Activated T-cell treated with anti-CD3 and anti-CD28 coated beads, Interleukin-2, amount 50 U/mL, for 24 hours (primary cell): ENCODE measurements around the gene PPY.
A peak's percentile ranks its signal among the peaks of the same experiment; 100 is the strongest.

ENCODE experiments used
- DNase-seq: peaks from one replicate; pipeline ENCODE4 v3.0.0-alpha.2; 2020
- H3K27ac Mint-ChIP-seq: 2 replicates; pipeline ENCODE4 v1.8.0; 2020; ENCODE audit warnings: mild to moderate bottlenecking, mixed read lengths
- H3K27me3 Mint-ChIP-seq: 2 replicates; pipeline ENCODE4 v1.8.0; 2020; ENCODE audit warnings: mixed read lengths
- H3K36me3 Mint-ChIP-seq: 2 replicates; pipeline ENCODE4 v1.8.0; 2020; ENCODE audit warnings: low read depth, mixed read lengths
- H3K4me1 Mint-ChIP-seq: 2 replicates; pipeline ENCODE4 v1.8.0; 2020; ENCODE audit warnings: low read depth, mixed read lengths
- H3K4me3 Mint-ChIP-seq: 2 replicates; pipeline ENCODE4 v1.8.0; 2020; ENCODE audit warnings: mild to moderate bottlenecking, moderate library complexity, mixed read lengths
- H3K9me3 Mint-ChIP-seq: 2 replicates; pipeline ENCODE4 v1.8.0; 2020; ENCODE audit warnings: mixed read lengths

The PPY gene

GRCh38 chr17:43911904-43912303 lies 30.4 kb downstream of the PPY start:
- Mint-ChIP-seq H3K4me3 (no peak overlapping the region), H3K27ac (no peak overlapping the region), H3K36me3 (no peaks in the 10 kb centered on the region), H3K9me3 (no peaks in the 10 kb centered on the region), H3K27me3 (peaks cover 5% of the 10 kb centered on the region), H3K4me1 (peaks cover 18% of the 10 kb centered on the region)
- no peak for DNase-seq

GRCh38 chr17:43909537-43910231 lies 32.6 kb downstream of the PPY start:
- DNase-seq = no peak
- Mint-ChIP-seq H3K4me3 (no peak overlapping the region), H3K36me3 (no peaks in the 10 kb centered on the region), H3K9me3 (no peaks in the 10 kb centered on the region), H3K27me3 (peaks cover 18% of the 10 kb centered on the region), H3K4me1 (peaks cover 20% of the 10 kb centered on the region), H3K27ac (no peak overlapping the region)

GRCh38 chr17:43907998-43908721 lies 34.1 kb downstream of the PPY start:
- Mint-ChIP-seq H3K27ac (no peak overlapping the region), H3K36me3 (no peaks in the 10 kb centered on the region), H3K4me1 (peaks cover 20% of the 10 kb centered on the region), H3K27me3 (peaks cover 28% of the 10 kb centered on the region), H3K4me3 (peak overlapping the region; percentile 66), H3K9me3 (no peaks in the 10 kb centered on the region)
- DNase-seq = peak; percentile 71

- Mint-ChIP-seq H3K4me1 (peaks cover 20% of the 10 kb centered on the region), H3K27me3 (peaks cover 28% of the 10 kb centered on the region), H3K27ac (no peak within 1 kb of the TSS), H3K9me3 (no peaks in the 10 kb centered on the region), H3K36me3 (no peaks in the 10 kb centered on the region), H3K4me3 (peak within 1 kb of the TSS; percentile 66)
- DNase-seq = peak; percentile 76
Observed at GRCh38 chr17:43907425-43907981, 34.8 kb downstream of the PPY start, which contains the start of gene MPP2. Gene MPP2 (minus strand): TSS chr17:43907536. CDS start chr17:43904460, 3,076 bp downstream.

- DNase-seq = no peak
- H3K27ac Mint-ChIP-seq = no peak overlapping the region
- no peaks in the 10 kb centered on the region for H3K9me3 Mint-ChIP-seq
- peaks cover 28% of the 10 kb centered on the region for H3K27me3 Mint-ChIP-seq
- H3K36me3 Mint-ChIP-seq = no peaks in the 10 kb centered on the region
- peaks cover 20% of the 10 kb centered on the region for H3K4me1 Mint-ChIP-seq
- H3K4me3 Mint-ChIP-seq = peak overlapping the region; percentile 66
Observed at GRCh38 chr17:43906951-43907424, 35.3 kb downstream of the PPY start.

GRCh38 chr17:43905985-43906852 lies 36.1 kb downstream of the PPY start:
- peaks cover 20% of the 10 kb centered on the region for H3K4me1 Mint-ChIP-seq
- H3K27ac Mint-ChIP-seq = no peak overlapping the region
- H3K27me3 Mint-ChIP-seq = peaks cover 31% of the 10 kb centered on the region
- no peaks in the 10 kb centered on the region for H3K36me3 Mint-ChIP-seq
- peak; percentile 55 for DNase-seq
- H3K4me3 Mint-ChIP-seq = peak overlapping the region; percentile 66
- H3K9me3 Mint-ChIP-seq = no peaks in the 10 kb centered on the region

GRCh38 chr17:43905400-43905984 lies 36.8 kb downstream of the PPY start:
- Mint-ChIP-seq H3K36me3 (no peaks in the 10 kb centered on the region), H3K9me3 (no peaks in the 10 kb centered on the region), H3K4me1 (peaks cover 27% of the 10 kb centered on the region), H3K27me3 (peaks cover 38% of the 10 kb centered on the region), H3K4me3 (no peak overlapping the region), H3K27ac (no peak overlapping the region)
- DNase-seq = no peak

- DNase-seq = no peak
- H3K27ac Mint-ChIP-seq = no peak overlapping the region
- peaks cover 18% of the 10 kb centered on the region for H3K4me1 Mint-ChIP-seq
- no peaks in the 10 kb centered on the region for H3K36me3 Mint-ChIP-seq
- peaks cover 34% of the 10 kb centered on the region for H3K27me3 Mint-ChIP-seq
- no peaks in the 10 kb centered on the region for H3K9me3 Mint-ChIP-seq
- H3K4me3 Mint-ChIP-seq = no peak overlapping the region
Observed at GRCh38 chr17:43901861-43902589, 40.3 kb downstream of the PPY start.

- Mint-ChIP-seq H3K4me1 (peaks cover 9% of the 10 kb centered on the region), H3K27ac (no peak overlapping the region)
- no peak for DNase-seq
Observed at GRCh38 chr17:43900858-43901754, 41.2 kb downstream of the PPY start.

GRCh38 chr17:43900183-43900857 lies 42.0 kb downstream of the PPY start:
- peaks cover 8% of the 10 kb centered on the region for H3K4me1 Mint-ChIP-seq
- H3K27ac Mint-ChIP-seq = peak overlapping the region; percentile 75
- peak; percentile 87 for DNase-seq
- H3K4me3 Mint-ChIP-seq = peak overlapping the region; percentile 70
- peaks cover 20% of the 10 kb centered on the region for H3K27me3 Mint-ChIP-seq
- H3K9me3 Mint-ChIP-seq = no peaks in the 10 kb centered on the region
- H3K36me3 Mint-ChIP-seq = no peaks in the 10 kb centered on the region

More at GRCh38 chr17:43900858-43901754, 41.2 kb downstream of the PPY start:
- no peaks in the 10 kb centered on the region for H3K9me3 Mint-ChIP-seq
- peak overlapping the region; percentile 70 for H3K4me3 Mint-ChIP-seq
- peaks cover 26% of the 10 kb centered on the region for H3K27me3 Mint-ChIP-seq
- H3K36me3 Mint-ChIP-seq = no peaks in the 10 kb centered on the region

- Mint-ChIP-seq H3K27ac (no peak overlapping the region), H3K9me3 (no peaks in the 10 kb centered on the region), H3K27me3 (peaks cover 11% of the 10 kb centered on the region), H3K4me3 (no peak overlapping the region), H3K4me1 (peaks cover 8% of the 10 kb centered on the region), H3K36me3 (no peaks in the 10 kb centered on the region)
- DNase-seq = no peak
Observed at GRCh38 chr17:43898446-43898845, 43.8 kb downstream of the PPY start.

GRCh38 chr17:43897831-43898230 lies 44.4 kb downstream of the PPY start:
- Mint-ChIP-seq H3K27ac (no peak overlapping the region), H3K9me3 (no peaks in the 10 kb centered on the region), H3K4me3 (no peak overlapping the region), H3K36me3 (no peaks in the 10 kb centered on the region), H3K4me1 (peaks cover 8% of the 10 kb centered on the region), H3K27me3 (peaks cover 11% of the 10 kb centered on the region)
- DNase-seq = no peak
